H1 (cell line): ENCODE data around the gene IFT74. TPM values are rescaled to one million over a fixed set of nuclear protein-coding genes. Genes with fewer than 3 reads are reported as not detected.

Source experiments
- CREB1 ChIP-seq: IDR thresholded peaks from 2 replicates; pipeline ENCODE4 v1.6.1; 2012; ENCODE audit warnings: inconsistent platforms
- GTF2F1 ChIP-seq: IDR thresholded peaks from 2 replicates; pipeline ENCODE4 v1.6.1; 2012; ENCODE audit warnings: low read depth, low read length, improper control_type of control experiment, borderline replicate concordance
- KDM4A ChIP-seq: IDR thresholded peaks from one replicate; pipeline ENCODE4 v1.7.1; 2012; ENCODE audit warnings: low read depth, mild to moderate bottlenecking, moderate library complexity, low read length, inconsistent platforms; ENCODE audit not compliant: severe bottlenecking
- POLR2A ChIP-seq, 2 experiments: IDR thresholded peaks; 1 replicate in 1 of 2; 2 replicates in 1 of 2; pipeline ENCODE4 v1.6.1; 2011; ENCODE audit warnings: low read depth in 2 of 2, low read length in 2 of 2, mild to moderate bottlenecking in 2 of 2; ENCODE audit errors: control extremely low read depth in 1 of 2
- RFX5 ChIP-seq: IDR thresholded peaks from 2 replicates; pipeline ENCODE4 v1.6.1; 2011; ENCODE audit warnings: low read depth, low read length, improper control_type of control experiment, borderline replicate concordance
- TAF1 ChIP-seq: IDR thresholded peaks from 2 replicates; pipeline ENCODE4 v1.6.1; 2011; ENCODE audit warnings: mild to moderate bottlenecking, low read depth, low read length
- TAF7 ChIP-seq: optimal IDR thresholded peaks from 2 replicates; pipeline ENCODE3; 2011; ENCODE audit warnings: low read depth, mild to moderate bottlenecking, inconsistent platforms, low read length, moderate library complexity, borderline replicate concordance
- TEAD4 ChIP-seq: IDR thresholded peaks from 2 replicates; pipeline ENCODE4 v1.6.1; 2012; ENCODE audit warnings: low read depth, low read length, inconsistent platforms, mixed read lengths
- ZNF274 ChIP-seq: IDR thresholded peaks from 2 replicates; pipeline ENCODE4 v1.7.0; 2012; ENCODE audit warnings: low read length, borderline replicate concordance; ENCODE audit errors: extremely low read depth
- polyA plus RNA-seq, 7 experiments: library from polyadenylated mRNA; depleted of rRNA in 3 of 7; stranded (reverse) in 5 of 7; unstranded in 2 of 7; fragments of >200 nt in 5 of 7; fragments of 200-250 nt in 2 of 7; gene quantifications; 1 replicate in 5 of 7; 2 replicates in 1 of 7; 4 replicates in 1 of 7; pipeline versions ENCODE4 v1.2.1 to v1.2.3, GENCODE V29; 2011 to 2013; ENCODE audit warnings: missing spikeins in 2 of 7, mixed read lengths in 2 of 7
- total RNA-seq: library from RNA; stranded (reverse); fragmentation: NEBNext Ultra II Directional; extraction: Animal tissue kit (Norgen Biotek cat#: 25700); gene quantifications from 2 replicates; pipeline ENCODE4 v1.2.1, GENCODE V29; 2021
- TF ChIP-seq, protein P1 (sequence below): fragments of 300-600 bp; sonication (generic); IDR thresholded peaks from 2 replicates; pipeline ENCODE4 v1.7.1; 2012; ENCODE audit warnings: low read length, moderate library complexity, mild to moderate bottlenecking, inconsistent platforms; ENCODE audit not compliant: insufficient replicate concordance
- TF ChIP-seq, protein P2 (sequence below): IDR thresholded peaks from 2 replicates; pipeline ENCODE4 v1.6.1; 2011; ENCODE audit warnings: low read length, improper control_type of control experiment

Gene IFT74
- total and polyA plus RNA-seq, 2 of the 8 experiments (the other 6 are each of a cell fraction or from before 2014, with no cell fraction given), result 4.4 to 17.8 TPM

- TF ChIP-seq, protein P1, sequence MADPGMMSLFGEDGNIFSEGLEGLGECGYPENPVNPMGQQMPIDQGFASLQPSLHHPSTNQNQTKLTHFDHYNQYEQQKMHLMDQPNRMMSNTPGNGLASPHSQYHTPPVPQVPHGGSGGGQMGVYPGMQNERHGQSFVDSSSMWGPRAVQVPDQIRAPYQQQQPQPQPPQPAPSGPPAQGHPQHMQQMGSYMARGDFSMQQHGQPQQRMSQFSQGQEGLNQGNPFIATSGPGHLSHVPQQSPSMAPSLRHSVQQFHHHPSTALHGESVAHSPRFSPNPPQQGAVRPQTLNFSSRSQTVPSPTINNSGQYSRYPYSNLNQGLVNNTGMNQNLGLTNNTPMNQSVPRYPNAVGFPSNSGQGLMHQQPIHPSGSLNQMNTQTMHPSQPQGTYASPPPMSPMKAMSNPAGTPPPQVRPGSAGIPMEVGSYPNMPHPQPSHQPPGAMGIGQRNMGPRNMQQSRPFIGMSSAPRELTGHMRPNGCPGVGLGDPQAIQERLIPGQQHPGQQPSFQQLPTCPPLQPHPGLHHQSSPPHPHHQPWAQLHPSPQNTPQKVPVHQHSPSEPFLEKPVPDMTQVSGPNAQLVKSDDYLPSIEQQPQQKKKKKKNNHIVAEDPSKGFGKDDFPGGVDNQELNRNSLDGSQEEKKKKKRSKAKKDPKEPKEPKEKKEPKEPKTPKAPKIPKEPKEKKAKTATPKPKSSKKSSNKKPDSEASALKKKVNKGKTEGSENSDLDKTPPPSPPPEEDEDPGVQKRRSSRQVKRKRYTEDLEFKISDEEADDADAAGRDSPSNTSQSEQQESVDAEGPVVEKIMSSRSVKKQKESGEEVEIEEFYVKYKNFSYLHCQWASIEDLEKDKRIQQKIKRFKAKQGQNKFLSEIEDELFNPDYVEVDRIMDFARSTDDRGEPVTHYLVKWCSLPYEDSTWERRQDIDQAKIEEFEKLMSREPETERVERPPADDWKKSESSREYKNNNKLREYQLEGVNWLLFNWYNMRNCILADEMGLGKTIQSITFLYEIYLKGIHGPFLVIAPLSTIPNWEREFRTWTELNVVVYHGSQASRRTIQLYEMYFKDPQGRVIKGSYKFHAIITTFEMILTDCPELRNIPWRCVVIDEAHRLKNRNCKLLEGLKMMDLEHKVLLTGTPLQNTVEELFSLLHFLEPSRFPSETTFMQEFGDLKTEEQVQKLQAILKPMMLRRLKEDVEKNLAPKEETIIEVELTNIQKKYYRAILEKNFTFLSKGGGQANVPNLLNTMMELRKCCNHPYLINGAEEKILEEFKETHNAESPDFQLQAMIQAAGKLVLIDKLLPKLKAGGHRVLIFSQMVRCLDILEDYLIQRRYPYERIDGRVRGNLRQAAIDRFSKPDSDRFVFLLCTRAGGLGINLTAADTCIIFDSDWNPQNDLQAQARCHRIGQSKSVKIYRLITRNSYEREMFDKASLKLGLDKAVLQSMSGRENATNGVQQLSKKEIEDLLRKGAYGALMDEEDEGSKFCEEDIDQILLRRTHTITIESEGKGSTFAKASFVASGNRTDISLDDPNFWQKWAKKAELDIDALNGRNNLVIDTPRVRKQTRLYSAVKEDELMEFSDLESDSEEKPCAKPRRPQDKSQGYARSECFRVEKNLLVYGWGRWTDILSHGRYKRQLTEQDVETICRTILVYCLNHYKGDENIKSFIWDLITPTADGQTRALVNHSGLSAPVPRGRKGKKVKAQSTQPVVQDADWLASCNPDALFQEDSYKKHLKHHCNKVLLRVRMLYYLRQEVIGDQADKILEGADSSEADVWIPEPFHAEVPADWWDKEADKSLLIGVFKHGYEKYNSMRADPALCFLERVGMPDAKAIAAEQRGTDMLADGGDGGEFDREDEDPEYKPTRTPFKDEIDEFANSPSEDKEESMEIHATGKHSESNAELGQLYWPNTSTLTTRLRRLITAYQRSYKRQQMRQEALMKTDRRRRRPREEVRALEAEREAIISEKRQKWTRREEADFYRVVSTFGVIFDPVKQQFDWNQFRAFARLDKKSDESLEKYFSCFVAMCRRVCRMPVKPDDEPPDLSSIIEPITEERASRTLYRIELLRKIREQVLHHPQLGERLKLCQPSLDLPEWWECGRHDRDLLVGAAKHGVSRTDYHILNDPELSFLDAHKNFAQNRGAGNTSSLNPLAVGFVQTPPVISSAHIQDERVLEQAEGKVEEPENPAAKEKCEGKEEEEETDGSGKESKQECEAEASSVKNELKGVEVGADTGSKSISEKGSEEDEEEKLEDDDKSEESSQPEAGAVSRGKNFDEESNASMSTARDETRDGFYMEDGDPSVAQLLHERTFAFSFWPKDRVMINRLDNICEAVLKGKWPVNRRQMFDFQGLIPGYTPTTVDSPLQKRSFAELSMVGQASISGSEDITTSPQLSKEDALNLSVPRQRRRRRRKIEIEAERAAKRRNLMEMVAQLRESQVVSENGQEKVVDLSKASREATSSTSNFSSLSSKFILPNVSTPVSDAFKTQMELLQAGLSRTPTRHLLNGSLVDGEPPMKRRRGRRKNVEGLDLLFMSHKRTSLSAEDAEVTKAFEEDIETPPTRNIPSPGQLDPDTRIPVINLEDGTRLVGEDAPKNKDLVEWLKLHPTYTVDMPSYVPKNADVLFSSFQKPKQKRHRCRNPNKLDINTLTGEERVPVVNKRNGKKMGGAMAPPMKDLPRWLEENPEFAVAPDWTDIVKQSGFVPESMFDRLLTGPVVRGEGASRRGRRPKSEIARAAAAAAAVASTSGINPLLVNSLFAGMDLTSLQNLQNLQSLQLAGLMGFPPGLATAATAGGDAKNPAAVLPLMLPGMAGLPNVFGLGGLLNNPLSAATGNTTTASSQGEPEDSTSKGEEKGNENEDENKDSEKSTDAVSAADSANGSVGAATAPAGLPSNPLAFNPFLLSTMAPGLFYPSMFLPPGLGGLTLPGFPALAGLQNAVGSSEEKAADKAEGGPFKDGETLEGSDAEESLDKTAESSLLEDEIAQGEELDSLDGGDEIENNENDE, result no peak
- TF ChIP-seq GTF2F1 (no peak), TEAD4 (no peak), RFX5 (no peak), ZNF274 (no peak), CREB1 (no peak), TAF7 (no peak), TAF1 (no peak), KDM4A (no peak), POLR2A (IDR thresholded peaks at IDR 0.05; ENCODE audit: control extremely low read depth in 1 of 2, low read depth in 2 of 2, low read length in 2 of 2) (no peak)
- TF ChIP-seq, protein P2, sequence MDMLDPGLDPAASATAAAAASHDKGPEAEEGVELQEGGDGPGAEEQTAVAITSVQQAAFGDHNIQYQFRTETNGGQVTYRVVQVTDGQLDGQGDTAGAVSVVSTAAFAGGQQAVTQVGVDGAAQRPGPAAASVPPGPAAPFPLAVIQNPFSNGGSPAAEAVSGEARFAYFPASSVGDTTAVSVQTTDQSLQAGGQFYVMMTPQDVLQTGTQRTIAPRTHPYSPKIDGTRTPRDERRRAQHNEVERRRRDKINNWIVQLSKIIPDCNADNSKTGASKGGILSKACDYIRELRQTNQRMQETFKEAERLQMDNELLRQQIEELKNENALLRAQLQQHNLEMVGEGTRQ, result no peak
Measured at GRCh38 chr9:27053369-27054022, 97.3 kb downstream of the IFT74 start (continued).
